BLaER1 (cell line): ENCODE measurements around the gene ARHGEF3.

Experiments used
- H3K27ac ChIP-seq: shearing (Covaris generic); formaldehyde crosslinking; 2 replicates; pipeline ENCODE4 v1.8.1; 2022
- H3K27me3 ChIP-seq: shearing (Covaris generic); formaldehyde crosslinking; 2 replicates; pipeline ENCODE4 v1.8.1; 2022
- H3K36me3 ChIP-seq: shearing (Covaris generic); formaldehyde crosslinking; 2 replicates; pipeline ENCODE4 v1.8.1; 2022
- H3K4me1 ChIP-seq: shearing (Covaris generic); formaldehyde crosslinking; 2 replicates; pipeline ENCODE4 v1.8.1; 2022
- H3K4me2 ChIP-seq: shearing (Covaris generic); formaldehyde crosslinking; 2 replicates; pipeline ENCODE4 v1.8.1; 2022
- H3K4me3 ChIP-seq: shearing (Covaris generic); formaldehyde crosslinking; 2 replicates; pipeline ENCODE4 v1.8.1; 2022
- H3K9ac ChIP-seq: shearing (Covaris generic); formaldehyde crosslinking; 2 replicates; pipeline ENCODE4 v1.8.1; 2022
- H3K9me3 ChIP-seq: shearing (Covaris generic); formaldehyde crosslinking; 2 replicates; pipeline ENCODE4 v1.8.1; 2022
- H4K20me1 ChIP-seq: shearing (Covaris generic); formaldehyde crosslinking; 2 replicates; pipeline ENCODE4 v1.8.1; 2022
- Cebpa-rat ChIP-seq: shearing (Covaris generic); IDR thresholded peaks from 2 replicates; pipeline ENCODE4 v1.8.1; 2022

The ARHGEF3 gene

GRCh38 chr3:56787258-56787775 lies 14.4 kb downstream of the ARHGEF3 start:
- Histone ChIP-seq H3K4me1 (peaks cover 25% of the 10 kb centered on the region), H3K27ac (no peak overlapping the region), H3K27me3 (no peaks in the 10 kb centered on the region), H3K36me3 (no peaks in the 10 kb centered on the region), H4K20me1 (no peaks in the 10 kb centered on the region), H3K9ac (no peak overlapping the region), H3K4me2 (no peak overlapping the region), H3K4me3 (no peak overlapping the region), H3K9me3 (no peaks in the 10 kb centered on the region)
- TF ChIP-seq Cebpa-rat = no peak

- no peak overlapping the region for H3K4me3 ChIP-seq
- H3K36me3 ChIP-seq = no peaks in the 10 kb centered on the region
- H3K4me2 ChIP-seq = no peak overlapping the region
- no peaks in the 10 kb centered on the region for H3K27me3 ChIP-seq
- no peak for TF ChIP-seq Cebpa-rat
- H3K9ac ChIP-seq = no peak overlapping the region
- no peaks in the 10 kb centered on the region for H3K9me3 ChIP-seq
- H3K27ac ChIP-seq = no peak overlapping the region
- peaks cover 23% of the 10 kb centered on the region for H3K4me1 ChIP-seq
- H4K20me1 ChIP-seq = no peaks in the 10 kb centered on the region
Observed at GRCh38 chr3:56785499-56785898, 16.2 kb downstream of the ARHGEF3 start.

- Histone ChIP-seq H3K27me3 (no peaks in the 10 kb centered on the region), H3K9ac (no peak overlapping the region), H3K4me3 (no peak overlapping the region), H3K27ac (peak overlapping the region; percentile 29; the same call in 1 of the 2 replicates), H3K36me3 (no peaks in the 10 kb centered on the region), H4K20me1 (no peaks in the 10 kb centered on the region), H3K4me1 (peaks cover 15% of the 10 kb centered on the region), H3K4me2 (peak overlapping the region; percentile 21; the same call in 1 of the 2 replicates), H3K9me3 (no peaks in the 10 kb centered on the region)
- no peak for TF ChIP-seq Cebpa-rat
Observed at GRCh38 chr3:56784448-56785001, 17.2 kb downstream of the ARHGEF3 start.

- Histone ChIP-seq H4K20me1 (no peaks in the 10 kb centered on the region), H3K27ac (peak overlapping the region; percentile 29; the same call in 1 of the 2 replicates), H3K4me1 (peaks cover 15% of the 10 kb centered on the region), H3K4me2 (peak overlapping the region; percentile 21; the same call in 1 of the 2 replicates), H3K9me3 (no peaks in the 10 kb centered on the region), H3K27me3 (no peaks in the 10 kb centered on the region), H3K4me3 (no peak overlapping the region), H3K9ac (no peak overlapping the region), H3K36me3 (no peaks in the 10 kb centered on the region)
- TF ChIP-seq Cebpa-rat = no peak
Observed at GRCh38 chr3:56783644-56784447, 17.9 kb downstream of the ARHGEF3 start.

- TF ChIP-seq Cebpa-rat = no peak
- H3K9ac ChIP-seq = no peak overlapping the region
- no peaks in the 10 kb centered on the region for H3K9me3 ChIP-seq
- H3K36me3 ChIP-seq = no peaks in the 10 kb centered on the region
- no peak overlapping the region for H3K27ac ChIP-seq
- H3K4me3 ChIP-seq = no peak overlapping the region
- peaks cover 15% of the 10 kb centered on the region for H3K4me1 ChIP-seq
- H3K27me3 ChIP-seq = no peaks in the 10 kb centered on the region
- H4K20me1 ChIP-seq = no peaks in the 10 kb centered on the region
- H3K4me2 ChIP-seq = no peak overlapping the region
Observed at GRCh38 chr3:56782906-56783305, 18.8 kb downstream of the ARHGEF3 start.

GRCh38 chr3:56782215-56782614 lies 19.5 kb downstream of the ARHGEF3 start:
- Histone ChIP-seq H3K27ac (no peak overlapping the region), H3K9ac (no peak overlapping the region), H4K20me1 (no peaks in the 10 kb centered on the region), H3K36me3 (no peaks in the 10 kb centered on the region), H3K4me3 (no peak overlapping the region), H3K4me2 (no peak overlapping the region), H3K4me1 (peaks cover 15% of the 10 kb centered on the region), H3K9me3 (no peaks in the 10 kb centered on the region), H3K27me3 (no peaks in the 10 kb centered on the region)
- no peak for TF ChIP-seq Cebpa-rat

- Histone ChIP-seq H3K9me3 (no peaks in the 10 kb centered on the region), H4K20me1 (no peaks in the 10 kb centered on the region), H3K4me2 (no peak overlapping the region), H3K4me1 (peaks cover 15% of the 10 kb centered on the region), H3K36me3 (no peaks in the 10 kb centered on the region), H3K4me3 (no peak overlapping the region), H3K27ac (no peak overlapping the region), H3K9ac (no peak overlapping the region), H3K27me3 (no peaks in the 10 kb centered on the region)
- TF ChIP-seq Cebpa-rat = no peak
Observed at GRCh38 chr3:56781762-56782161, 20.0 kb downstream of the ARHGEF3 start.

GRCh38 chr3:56780936-56781335 lies 20.8 kb downstream of the ARHGEF3 start:
- Histone ChIP-seq H3K9me3 (no peaks in the 10 kb centered on the region), H3K4me2 (no peak overlapping the region), H3K9ac (no peak overlapping the region), H3K4me1 (peaks cover 15% of the 10 kb centered on the region), H3K4me3 (no peak overlapping the region), H3K27ac (no peak overlapping the region), H3K36me3 (no peaks in the 10 kb centered on the region), H3K27me3 (no peaks in the 10 kb centered on the region), H4K20me1 (no peaks in the 10 kb centered on the region)
- no peak for TF ChIP-seq Cebpa-rat

GRCh38 chr3:56778893-56779292 lies 22.9 kb downstream of the ARHGEF3 start:
- H3K4me3 ChIP-seq = no peak overlapping the region
- no peak overlapping the region for H3K4me2 ChIP-seq
- no peaks in the 10 kb centered on the region for H4K20me1 ChIP-seq
- no peaks in the 10 kb centered on the region for H3K36me3 ChIP-seq
- peaks cover 10% of the 10 kb centered on the region for H3K4me1 ChIP-seq
- no peaks in the 10 kb centered on the region for H3K9me3 ChIP-seq
- H3K27ac ChIP-seq = no peak overlapping the region
- H3K9ac ChIP-seq = no peak overlapping the region
- no peak for TF ChIP-seq Cebpa-rat
- H3K27me3 ChIP-seq = no peaks in the 10 kb centered on the region

- H3K4me3 ChIP-seq = no peak overlapping the region
- H3K27ac ChIP-seq = no peak overlapping the region
Observed at GRCh38 chr3:56776556-56776950, 25.2 kb downstream of the ARHGEF3 start.

More at GRCh38 chr3:56776556-56776950, 25.2 kb downstream of the ARHGEF3 start:
- H3K36me3 ChIP-seq = no peaks in the 10 kb centered on the region
- no peaks in the 10 kb centered on the region for H4K20me1 ChIP-seq
- no peak for TF ChIP-seq Cebpa-rat
- H3K27me3 ChIP-seq = no peaks in the 10 kb centered on the region
- no peak overlapping the region for H3K4me2 ChIP-seq
- no peak overlapping the region for H3K9ac ChIP-seq
- no peaks in the 10 kb centered on the region for H3K4me1 ChIP-seq
- H3K9me3 ChIP-seq = no peaks in the 10 kb centered on the region
